Mesothelial cell of epicardium (in vitro differentiated cells): ENCODE results near the gene DIPK1A. TPM values are rescaled to one million over a fixed set of nuclear protein-coding genes. Genes with fewer than 3 reads are reported as not detected.

Experiments used
- DNase-seq, 2 experiments: peaks; one replicate each; pipeline ENCODE4 v3.0.0; 2021; ENCODE audit warnings: low spot score in 2 of 2; ENCODE audit not compliant: unreplicated experiment in 2 of 2
- H3K27ac Mint-ChIP-seq: 2 replicates; pipeline ENCODE4 v1.8.0; 2021; ENCODE audit warnings: mixed read lengths
- H3K27me3 Mint-ChIP-seq: 2 replicates; pipeline ENCODE4 v1.8.0; 2021; ENCODE audit warnings: low read depth, mixed read lengths
- H3K36me3 Mint-ChIP-seq: 2 replicates; pipeline ENCODE4 v1.8.0; 2021; ENCODE audit warnings: mixed read lengths
- H3K4me1 Mint-ChIP-seq: 2 replicates; pipeline ENCODE4 v1.8.0; 2021; ENCODE audit warnings: mixed read lengths
- H3K4me3 Mint-ChIP-seq: 2 replicates; pipeline ENCODE4 v1.8.0; 2021; ENCODE audit warnings: mild to moderate bottlenecking, moderate library complexity, mixed read lengths
- H3K9me3 Mint-ChIP-seq: 2 replicates; pipeline ENCODE4 v1.8.0; 2021; ENCODE audit warnings: mixed read lengths
- CTCF ChIP-seq: fragments of 200-600 bp; sonication (generic); IDR thresholded peaks from one replicate; pipeline ENCODE4 v1.5.0; 2021; ENCODE audit warnings: antibody characterized with exemption; ENCODE audit not compliant: unreplicated experiment
- total RNA-seq: library from RNA; stranded (reverse); gene quantifications from 3 replicates; pipeline ENCODE4 v1.2.1, GENCODE V29; 2021

The DIPK1A gene
- total RNA-seq, 1 donor from 2014 or later: 12.3 TPM

- no peak for DNase-seq
- Mint-ChIP-seq H3K27me3 (no peaks in the 10 kb centered on the region), H3K36me3 (no peaks in the 10 kb centered on the region), H3K4me1 (peaks cover 2% of the 10 kb centered on the region), H3K9me3 (no peaks in the 10 kb centered on the region), H3K4me3 (no peak overlapping the region), H3K27ac (no peak overlapping the region)
- no peak for TF ChIP-seq CTCF
Measured at GRCh38 chr1:92990828-92991227, 29.6 kb upstream of the DIPK1A start.

GRCh38 chr1:92989936-92990583, 28.8 kb upstream of the DIPK1A start:
- no peaks in the 10 kb centered on the region for H3K27me3 Mint-ChIP-seq
- H3K9me3 Mint-ChIP-seq: no peaks in the 10 kb centered on the region

GRCh38 chr1:92989253-92989652, 28.0 kb upstream of the DIPK1A start:
- TF ChIP-seq CTCF: no peak
- Mint-ChIP-seq H3K36me3 (no peaks in the 10 kb centered on the region), H3K4me3 (no peak overlapping the region), H3K4me1 (no peaks in the 10 kb centered on the region), H3K9me3 (no peaks in the 10 kb centered on the region), H3K27ac (no peak overlapping the region), H3K27me3 (no peaks in the 10 kb centered on the region)
- no peak for DNase-seq

More at GRCh38 chr1:92989936-92990583, 28.8 kb upstream of the DIPK1A start:
- Mint-ChIP-seq H3K36me3 (no peaks in the 10 kb centered on the region), H3K4me1 (no peaks in the 10 kb centered on the region), H3K4me3 (no peak overlapping the region), H3K27ac (no peak overlapping the region)
- TF ChIP-seq CTCF: no peak
- no peak for DNase-seq

- no peak overlapping the region for H3K27ac Mint-ChIP-seq
- H3K36me3 Mint-ChIP-seq: peaks cover 2% of the 10 kb centered on the region
Measured at GRCh38 chr1:92987462-92987861, 26.2 kb upstream of the DIPK1A start.

GRCh38 chr1:92985101-92985500, 23.8 kb upstream of the DIPK1A start:
- H3K4me1 Mint-ChIP-seq: no peaks in the 10 kb centered on the region
- no peaks in the 10 kb centered on the region for H3K27me3 Mint-ChIP-seq
- peaks cover 11% of the 10 kb centered on the region for H3K9me3 Mint-ChIP-seq
- no peak for DNase-seq
- TF ChIP-seq CTCF: no peak
- no peak overlapping the region for H3K27ac Mint-ChIP-seq
- no peak overlapping the region for H3K4me3 Mint-ChIP-seq
- peaks cover 2% of the 10 kb centered on the region for H3K36me3 Mint-ChIP-seq

More at GRCh38 chr1:92987462-92987861, 26.2 kb upstream of the DIPK1A start:
- no peak for TF ChIP-seq CTCF
- Mint-ChIP-seq H3K9me3 (no peaks in the 10 kb centered on the region), H3K27me3 (no peaks in the 10 kb centered on the region), H3K4me1 (no peaks in the 10 kb centered on the region), H3K4me3 (no peak overlapping the region)
- no peak for DNase-seq
